Nucleus accumbens (tissue), 56 donors: Measurements from ENCODE around the gene FAM209B.
A peak's percentile ranks its signal among the peaks of the same experiment; 100 is the strongest.
"Not testable (repeated sequence)": the region's sequence is repeated elsewhere in the genome, so short reads cannot be mapped to it uniquely, and the experiment has no call there.

ENCODE experiments used
- DNase-seq, 56 donors: peaks; one replicate each; lab custom pipeline; 2025; lab: John Stamatoyannopoulos, UW

Gene FAM209B

GRCh38 chr20:56527521-56527920, 5.5 kb upstream of the FAM209B start:
- no peak for DNase-seq

DNA sequence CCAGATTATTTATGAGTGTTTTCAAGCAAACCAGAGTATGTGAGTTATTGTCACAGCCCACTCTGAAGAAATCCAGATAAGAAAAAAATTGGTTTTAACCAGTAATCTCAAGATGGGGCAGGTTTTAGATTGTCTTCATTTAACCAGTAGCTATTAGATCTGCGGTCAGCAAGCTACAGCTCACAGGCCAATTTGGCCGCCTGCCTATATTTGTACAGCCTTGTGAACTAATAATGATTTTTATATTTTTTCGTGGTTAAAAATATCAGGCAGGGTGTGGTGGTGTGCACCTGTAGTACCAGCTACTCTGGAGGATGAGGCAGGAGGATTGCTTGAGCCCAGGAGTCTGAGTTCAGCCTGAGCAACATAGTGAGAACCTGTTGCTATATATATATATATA, 5.0 kb downstream of the FAM209B start:
- no peak for DNase-seq

GRCh38 chr20:56540415-56540814, 7.4 kb downstream of the FAM209B start:
- DNase-seq = no peak

- DNase-seq = no peak
Observed at GRCh38 chr20:56542489-56543030, 9.5 kb downstream of the FAM209B start.

DNA sequence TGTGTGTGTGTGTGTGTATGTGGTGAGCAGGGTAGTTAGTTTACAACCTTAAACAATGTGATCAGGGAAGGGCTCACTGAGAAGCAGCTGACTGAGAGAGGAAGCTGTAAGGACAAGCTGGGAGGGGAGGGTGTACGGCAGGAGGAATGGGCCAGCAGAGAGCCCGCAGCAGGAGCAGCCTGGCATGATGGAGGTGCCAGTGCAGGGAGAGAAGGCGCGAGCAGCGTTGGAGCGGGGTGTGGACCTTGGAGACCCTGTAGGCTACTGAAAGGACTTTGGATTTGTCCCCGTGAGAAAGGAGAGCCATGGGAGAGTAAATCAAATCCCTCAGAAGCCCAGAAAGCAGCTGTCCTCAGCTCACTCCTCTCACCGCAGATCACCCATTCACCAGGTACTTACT, 18.5 kb downstream of the FAM209B start:
- no peak for DNase-seq

DNA sequence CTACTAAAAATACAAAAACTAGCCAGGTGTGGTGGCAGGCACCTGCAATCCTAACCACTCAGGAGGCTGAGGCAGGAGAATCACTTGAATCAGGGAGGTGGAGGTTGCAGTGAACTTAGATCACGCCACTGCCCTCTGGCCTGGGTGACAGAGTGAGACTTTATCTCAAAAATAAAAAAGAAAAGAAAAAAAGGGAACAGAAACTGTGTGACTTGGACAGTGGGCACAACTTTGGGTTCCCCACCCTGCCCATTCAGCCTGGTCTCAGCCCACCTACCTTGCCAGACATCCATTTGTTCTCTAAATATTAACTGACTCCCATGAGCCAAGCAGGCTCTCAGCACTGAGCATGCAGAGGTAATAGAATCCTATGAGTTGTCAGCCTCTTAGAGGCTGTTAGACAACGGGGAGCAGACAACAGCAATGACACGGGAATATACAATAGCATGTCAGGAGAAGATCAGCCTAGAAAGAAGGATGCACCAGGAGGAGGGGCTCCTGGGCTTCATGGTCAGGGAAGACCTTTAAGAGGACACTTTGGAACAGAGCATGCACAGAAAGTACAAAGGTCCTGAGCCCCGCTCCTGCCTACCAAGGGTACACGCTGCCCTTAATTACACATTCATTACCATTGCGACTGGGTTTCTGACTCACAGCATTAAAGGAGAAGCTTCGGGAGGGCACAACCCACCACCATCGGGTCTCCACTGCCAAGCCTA, 20.0 kb downstream of the FAM209B start:
- DNase-seq = no peak

GRCh38 chr20:56554869-56555268, 21.8 kb downstream of the FAM209B start:
- peak in 12 of 56 donors; percentile 1 to 42 (median 12) for DNase-seq

DNA sequence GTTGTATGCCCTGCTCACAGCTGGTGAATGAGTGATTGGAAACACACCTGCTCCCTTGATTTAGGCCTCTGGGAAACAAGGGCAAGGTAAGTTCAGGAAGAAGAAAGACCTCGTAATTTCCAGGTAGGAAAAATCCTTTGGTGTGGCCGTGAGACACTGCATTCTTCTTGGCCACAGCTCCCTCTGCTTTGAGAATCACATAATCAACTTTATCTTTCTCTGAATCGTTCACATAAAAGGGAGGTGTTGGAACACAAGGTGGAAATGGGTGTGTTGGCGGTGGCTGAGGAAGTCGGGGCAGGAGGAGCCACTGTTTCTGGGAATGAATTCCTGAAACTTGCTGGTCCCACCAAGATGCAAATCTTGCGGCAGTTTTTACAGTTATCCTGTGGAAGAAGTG, 25.9 kb downstream of the FAM209B start:
- no peak for DNase-seq

- not testable (repeated sequence) for DNase-seq
Observed at GRCh38 chr20:56564526-56564925, 31.5 kb downstream of the FAM209B start.

DNA sequence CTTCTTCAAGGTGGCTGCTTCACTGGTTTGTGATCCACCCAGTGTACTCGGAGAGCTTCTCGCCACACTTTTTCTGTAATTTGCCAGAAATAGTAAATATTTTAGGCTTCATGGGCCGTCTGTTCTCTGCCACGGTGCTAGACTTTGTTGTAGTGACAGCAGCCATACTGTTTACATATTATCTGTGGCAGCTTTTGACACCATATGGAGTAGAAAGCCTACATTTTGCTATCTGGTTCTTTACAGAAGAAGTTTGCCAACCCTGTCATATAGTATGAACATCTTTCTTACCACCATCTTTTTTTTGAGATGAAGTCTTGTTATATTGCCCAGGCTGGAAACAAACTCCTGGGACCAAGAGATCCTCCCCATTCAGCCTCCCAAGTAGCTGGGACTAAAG, 32.5 kb downstream of the FAM209B start:
- no peak for DNase-seq

GRCh38 chr20:56566621-56567020, 33.6 kb downstream of the FAM209B start:
- no peak for DNase-seq

GRCh38 chr20:56570832-56571231, 37.8 kb downstream of the FAM209B start:
- no peak for DNase-seq

- no peak for DNase-seq
Observed at GRCh38 chr20:56572172-56572571, 39.1 kb downstream of the FAM209B start.

DNA sequence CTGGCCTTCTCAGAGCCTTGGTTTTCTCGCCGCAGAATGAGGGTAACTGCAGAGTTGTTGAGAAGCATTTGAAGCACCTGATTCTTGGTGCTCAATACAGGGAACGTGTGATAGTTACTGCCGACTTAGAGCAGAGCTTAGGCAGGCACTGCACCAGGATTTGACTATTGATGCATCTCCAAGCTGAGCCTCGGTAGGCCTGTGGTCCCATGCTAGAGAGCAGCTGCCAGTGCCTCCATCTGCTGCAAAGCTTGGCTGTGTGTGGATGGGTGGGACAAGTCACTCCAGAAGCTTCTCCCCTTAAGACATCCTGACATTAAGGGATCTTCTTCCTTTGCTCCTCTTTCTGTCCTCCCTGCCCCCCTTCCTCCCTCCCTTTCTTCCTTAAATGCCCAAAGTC, 40.9 kb downstream of the FAM209B start:
- DNase-seq = no peak

GRCh38 chr20:56574531-56575142, 41.6 kb downstream of the FAM209B start:
- no peak for DNase-seq

DNA sequence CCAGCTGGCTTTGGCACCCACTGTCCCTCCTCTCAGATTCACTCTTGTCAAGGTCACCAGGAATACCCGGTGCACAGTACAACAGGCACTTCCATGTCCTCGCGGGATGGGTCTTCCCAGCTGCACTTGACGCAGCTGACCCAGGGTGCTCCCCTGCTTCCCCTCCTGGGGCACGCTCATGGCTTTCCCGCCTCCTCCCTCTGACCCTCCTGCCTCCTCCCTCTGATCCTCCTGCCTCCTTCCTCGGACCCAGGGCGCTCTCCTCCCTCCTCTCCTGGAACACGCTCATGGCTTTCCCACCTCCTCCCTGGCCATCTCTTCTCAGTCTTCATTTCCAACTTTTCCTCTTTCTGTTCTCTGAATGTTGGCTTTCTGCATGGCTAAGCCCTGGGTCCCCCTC, 42.1 kb downstream of the FAM209B start:
- DNase-seq = no peak

DNA sequence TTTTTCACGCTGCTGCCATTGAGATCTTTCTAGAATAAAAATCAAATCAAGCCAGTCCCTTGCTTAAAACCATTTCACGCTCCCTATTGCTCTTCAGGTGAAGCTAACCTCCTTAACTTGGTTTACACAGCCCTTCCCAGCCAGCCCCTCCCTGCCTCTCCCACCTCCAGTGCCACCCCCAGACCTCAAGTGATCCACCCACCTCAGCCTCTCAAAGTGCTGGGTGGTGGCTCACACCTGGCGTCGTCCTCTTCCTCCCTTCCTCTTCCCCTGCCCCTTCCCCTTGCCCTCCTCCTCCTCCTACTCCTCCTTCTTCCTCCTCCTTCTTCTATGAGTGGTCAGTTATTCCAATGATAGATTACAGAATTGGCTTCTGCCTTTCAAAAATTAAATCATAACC, 42.9 kb downstream of the FAM209B start:
- no peak for DNase-seq

- no peak for DNase-seq
Observed at GRCh38 chr20:56579301-56579710, 46.3 kb downstream of the FAM209B start.

DNA sequence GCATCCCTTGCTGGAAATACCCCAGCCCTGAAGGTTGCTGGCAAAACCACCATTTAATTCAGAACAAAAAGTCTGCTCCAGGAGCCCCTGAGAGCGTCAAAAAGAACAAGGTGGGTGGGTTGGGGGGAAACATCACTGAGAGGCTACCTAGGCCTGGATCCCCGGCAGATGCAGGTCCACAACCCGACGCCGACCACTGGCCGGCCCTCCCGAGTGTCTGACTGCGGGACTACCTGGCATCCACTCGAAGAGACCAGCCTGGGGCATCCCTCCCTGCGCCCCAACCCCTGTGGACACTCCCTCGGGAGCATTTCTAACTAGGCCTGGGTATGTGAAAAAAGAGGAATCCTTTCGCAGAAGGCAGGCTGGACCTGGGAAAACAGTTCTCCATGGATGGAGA, 47.2 kb downstream of the FAM209B start:
- no peak for DNase-seq

DNA sequence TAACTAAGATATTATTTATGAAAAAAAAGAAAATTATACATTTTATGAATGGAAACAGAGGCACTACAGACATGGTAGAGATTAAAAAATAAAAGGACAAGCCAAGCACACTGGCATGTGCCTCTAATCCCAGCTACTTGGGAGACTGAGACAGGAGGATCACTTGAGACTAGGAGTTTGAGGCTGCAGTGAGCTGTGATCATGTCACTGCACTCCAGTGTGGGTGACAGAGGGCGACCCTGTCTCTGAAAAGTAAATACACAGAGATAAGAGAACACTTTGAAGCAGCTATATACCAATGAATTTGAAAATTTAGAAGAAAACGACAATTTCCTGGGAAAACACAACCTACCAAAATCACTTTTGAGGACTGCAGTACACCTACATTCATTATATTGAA, 48.7 kb downstream of the FAM209B start:
- DNase-seq = no peak

GRCh38 chr20:56582542-56582941, 49.5 kb downstream of the FAM209B start:
- DNase-seq = no peak

GRCh38 chr20:56584916-56585315, 51.9 kb downstream of the FAM209B start:
- no peak for DNase-seq
